ENCODE measurements around the gene RNF166.

The RNF166 gene

GRCh38 chr16:88705801-88706228 lies 393 bp downstream of the RNF166 start:
- FAIRE-seq, result no peak

DNA sequence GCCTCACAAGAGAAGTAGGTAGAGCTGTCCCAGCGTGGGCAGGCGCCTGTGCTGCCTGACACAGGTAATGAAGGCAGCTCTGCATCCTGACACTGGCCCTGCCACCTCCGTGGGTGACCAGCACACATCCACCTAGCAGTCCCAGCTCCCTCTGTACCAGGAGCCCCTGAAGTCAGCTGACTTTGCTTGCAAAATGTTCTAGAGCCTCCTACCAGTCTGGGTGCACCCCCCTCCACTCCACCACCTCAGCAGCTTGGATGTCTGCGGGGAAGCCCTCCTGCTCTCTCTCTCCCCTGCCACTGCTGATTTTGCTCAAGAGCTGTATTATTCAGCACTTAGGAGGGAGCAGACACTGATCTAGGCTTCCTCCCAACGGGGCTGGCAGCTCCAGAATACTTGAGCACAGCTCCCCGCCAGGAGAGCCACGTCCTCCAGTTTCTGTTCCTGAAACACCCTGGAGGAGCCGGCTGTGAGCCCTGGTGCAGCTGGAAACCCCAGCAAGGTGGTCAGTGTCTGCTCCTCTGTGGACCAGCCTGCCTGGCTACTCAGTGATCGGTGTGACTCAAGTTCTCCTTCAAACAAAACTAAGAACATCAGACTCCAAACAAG lies 1.0 kb downstream of the RNF166 start:
- FAIRE-seq, result no peak

- no peak for FAIRE-seq
Measured at GRCh38 chr16:88703486-88704309, 2.5 kb downstream of the RNF166 start.

DNA sequence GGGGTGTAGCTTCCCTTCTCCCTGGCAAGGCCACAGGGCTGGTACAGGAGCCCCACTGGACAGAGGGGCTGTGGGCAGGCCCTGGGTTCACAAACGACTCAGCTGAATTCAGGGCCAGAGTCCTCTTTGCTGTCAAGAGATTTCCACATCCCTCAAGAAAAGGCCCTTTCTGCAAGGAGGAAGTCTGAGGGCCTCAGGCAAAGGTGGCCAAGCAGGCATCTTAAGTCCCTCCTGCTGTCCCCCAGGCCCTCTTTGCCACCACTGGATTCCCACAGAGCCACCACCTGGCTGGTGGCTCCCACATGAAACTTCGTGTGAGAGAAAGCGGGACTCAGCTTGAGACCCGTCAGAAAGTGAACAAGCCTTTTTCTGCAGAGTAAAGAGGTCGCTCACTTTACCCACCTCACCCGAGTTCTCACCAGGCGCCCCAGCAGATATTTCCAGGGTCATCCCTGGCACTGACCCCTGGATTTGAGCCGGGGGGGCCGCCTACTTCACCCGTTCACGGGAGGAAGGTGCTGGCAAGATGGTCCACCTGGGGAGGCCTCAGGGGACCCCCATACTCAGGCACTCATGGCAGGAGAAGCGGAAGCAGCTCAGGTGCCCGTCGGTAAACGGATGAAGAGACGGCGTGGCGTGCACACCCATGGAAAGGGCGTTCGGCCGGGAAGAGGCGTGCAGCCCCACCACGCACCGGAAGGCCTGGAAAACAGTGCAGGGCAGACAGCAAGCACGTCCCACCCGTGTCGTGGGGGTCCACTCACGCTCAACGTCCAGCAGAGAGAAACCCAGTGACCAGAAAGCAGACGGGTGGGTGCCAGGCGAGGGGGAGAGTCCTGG lies 3.6 kb downstream of the RNF166 start:
- FAIRE-seq, result no peak

- FAIRE-seq, result no peak
Measured at GRCh38 chr16:88701581-88702370, 4.4 kb downstream of the RNF166 start.

DNA sequence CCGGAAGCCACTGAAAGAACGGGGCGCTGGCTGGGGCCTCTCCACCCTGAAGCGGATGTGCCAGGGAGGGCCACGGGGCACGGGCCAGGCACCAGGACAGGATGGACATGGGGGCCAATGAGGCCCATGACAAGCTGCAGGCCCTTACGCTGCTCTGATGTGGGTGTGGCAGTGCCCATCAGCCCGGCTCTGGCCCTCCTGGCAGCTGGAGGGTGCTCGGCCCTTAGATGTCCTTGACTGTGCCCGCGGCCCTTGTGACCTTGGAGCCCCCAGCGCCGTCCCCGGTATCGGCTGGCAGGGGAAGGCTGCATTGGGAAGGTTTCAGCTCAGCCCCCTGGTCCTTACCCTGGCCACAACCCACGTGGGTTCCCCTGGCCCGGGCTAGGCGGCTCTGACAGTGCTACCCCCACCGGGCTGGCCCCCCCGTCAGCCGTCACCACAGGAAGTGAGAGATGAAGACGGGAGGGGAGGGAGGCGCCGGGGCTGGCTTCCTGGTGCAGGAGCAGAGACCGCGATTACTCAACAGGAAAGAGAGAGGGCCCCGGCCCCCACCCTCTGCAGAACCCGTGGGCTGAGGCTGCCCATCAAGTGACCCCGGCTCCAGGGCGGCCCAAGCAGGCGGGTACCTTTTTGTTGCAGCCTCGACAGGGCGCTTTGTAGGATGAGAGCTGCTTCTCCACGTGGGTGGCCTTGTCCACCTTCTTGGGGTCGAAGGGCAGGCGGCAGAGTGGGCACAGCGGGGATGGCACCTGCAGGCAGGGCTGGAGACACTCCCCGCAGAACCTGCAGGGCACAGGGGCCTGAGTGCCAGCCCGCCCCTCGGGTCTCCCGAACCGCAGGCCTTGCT lies 5.3 kb downstream of the RNF166 start:
- FAIRE-seq, result no peak

- no peak for FAIRE-seq
Measured at GRCh38 chr16:88700322-88700635, 5.9 kb downstream of the RNF166 start.

- no peak for FAIRE-seq
Measured at GRCh38 chr16:88699180-88699579, 7.0 kb downstream of the RNF166 start.

DNA sequence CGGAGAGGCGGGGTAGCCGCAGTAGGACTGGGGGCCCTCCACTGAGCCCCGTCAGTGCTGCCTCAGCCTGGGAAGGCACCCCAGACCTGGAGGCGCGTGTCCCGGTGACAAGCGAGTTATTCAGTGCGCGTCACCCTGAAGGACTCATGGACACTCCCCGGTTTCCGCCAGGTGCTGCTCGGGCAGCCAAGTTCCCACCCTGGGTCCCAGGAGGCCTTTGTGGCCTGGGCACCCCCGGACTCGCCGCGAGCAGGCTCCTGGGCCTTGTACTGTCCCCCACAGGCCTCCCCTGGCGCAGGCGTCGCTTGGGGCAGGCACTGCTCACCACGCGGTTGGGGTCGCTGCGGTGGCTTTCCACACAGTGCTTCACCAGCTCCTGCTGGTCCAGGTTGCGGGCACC lies 7.6 kb downstream of the RNF166 start:
- no peak for FAIRE-seq

GRCh38 chr16:88697831-88698615 lies 8.2 kb downstream of the RNF166 start:
- FAIRE-seq, result no peak

DNA sequence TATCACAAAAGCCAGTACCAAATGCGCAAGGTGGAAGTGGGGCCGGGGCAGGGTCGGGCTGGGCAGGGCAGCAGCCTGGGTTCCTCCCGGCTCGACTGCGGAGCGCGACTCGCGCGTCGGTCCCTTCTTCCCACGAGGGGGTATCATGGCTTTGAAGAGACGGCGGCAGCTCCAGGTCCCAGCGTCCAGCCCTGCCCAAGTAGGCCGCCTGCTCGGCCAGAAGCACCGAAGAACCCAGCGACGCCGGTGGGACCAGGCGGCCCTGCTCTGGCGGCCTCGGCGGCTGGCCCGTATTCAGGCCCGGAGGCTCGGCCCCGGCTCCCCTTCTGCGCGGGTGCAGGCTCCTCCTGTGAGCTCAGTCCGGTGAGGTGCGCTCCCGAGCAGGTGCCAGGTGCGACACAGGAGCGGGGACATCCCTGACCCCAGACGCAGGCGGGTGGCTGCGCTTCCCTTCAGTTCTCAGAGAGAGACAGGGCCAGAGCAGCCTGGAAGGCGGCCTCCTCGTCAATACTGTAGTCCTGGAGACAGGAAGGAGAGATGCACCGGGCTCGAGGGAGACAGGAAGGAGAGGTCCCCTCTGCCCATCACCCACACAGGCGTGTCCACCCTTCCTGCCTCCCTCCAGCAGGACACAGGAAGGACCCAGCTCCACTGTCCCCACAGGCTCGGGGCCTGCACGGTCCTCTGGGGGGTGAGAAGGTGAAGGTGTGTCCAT lies 8.9 kb downstream of the RNF166 start:
- no peak for FAIRE-seq

DNA sequence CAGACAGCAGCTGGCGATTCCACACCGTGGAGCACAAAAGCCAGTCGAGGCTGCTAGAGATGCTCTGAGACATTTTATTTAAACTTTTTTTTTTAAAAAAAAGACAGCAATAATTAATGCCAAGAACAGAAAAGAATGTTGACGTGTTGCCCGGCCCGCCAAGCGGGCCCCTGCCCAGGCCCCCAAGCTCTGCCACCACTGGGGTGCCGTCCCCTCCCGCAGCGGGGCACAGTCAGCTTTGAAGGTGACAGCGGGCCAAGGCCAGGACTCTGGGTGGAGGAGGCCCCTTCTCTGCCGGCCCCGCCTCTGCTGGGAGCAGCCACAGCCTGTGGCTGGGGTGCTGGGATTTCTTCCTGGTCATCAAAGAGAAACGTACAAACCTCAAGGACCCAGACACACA lies 9.8 kb downstream of the RNF166 start:
- no peak for FAIRE-seq

DNA sequence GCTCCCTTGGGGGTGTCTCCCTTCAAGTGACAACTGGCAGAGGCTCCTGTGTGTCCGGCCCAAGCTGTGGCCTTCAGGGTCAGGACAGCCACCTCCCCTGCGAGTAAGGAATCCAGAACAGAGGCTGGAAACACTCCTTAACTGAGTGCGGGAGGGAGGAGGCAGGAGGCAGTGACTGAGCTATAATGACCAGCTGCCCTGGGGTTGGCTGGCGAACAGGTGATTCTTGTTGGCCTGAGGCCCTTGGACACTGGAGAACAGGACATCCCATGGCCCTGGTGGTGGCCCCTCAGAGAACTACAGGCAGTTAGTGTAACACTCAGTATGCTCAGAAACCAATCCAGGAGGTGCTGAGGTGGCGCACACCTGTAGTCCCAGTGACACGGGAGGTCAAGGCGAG lies 10.5 kb downstream of the RNF166 start:
- no peak for FAIRE-seq

DNA sequence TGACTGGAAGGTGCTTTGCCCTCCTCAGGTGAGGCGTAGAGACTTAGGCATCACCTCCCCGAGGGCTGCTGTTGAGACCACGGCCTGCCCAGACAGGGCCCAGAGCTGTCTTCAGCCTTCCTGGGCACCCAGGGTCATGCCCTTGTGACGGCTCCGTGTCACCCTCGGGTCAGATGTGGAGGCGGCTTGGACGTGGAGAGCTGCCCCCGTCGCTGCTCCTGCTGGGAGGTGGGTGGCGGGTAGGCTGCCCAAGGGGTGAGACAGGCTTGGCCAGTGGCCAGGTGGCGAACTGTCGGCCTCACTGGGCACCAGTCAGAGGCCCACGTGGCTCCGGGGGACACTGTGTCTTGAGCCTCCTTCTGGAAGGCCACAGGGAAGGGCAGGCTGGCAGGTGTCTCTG lies 11.0 kb downstream of the RNF166 start:
- no peak for FAIRE-seq

DNA sequence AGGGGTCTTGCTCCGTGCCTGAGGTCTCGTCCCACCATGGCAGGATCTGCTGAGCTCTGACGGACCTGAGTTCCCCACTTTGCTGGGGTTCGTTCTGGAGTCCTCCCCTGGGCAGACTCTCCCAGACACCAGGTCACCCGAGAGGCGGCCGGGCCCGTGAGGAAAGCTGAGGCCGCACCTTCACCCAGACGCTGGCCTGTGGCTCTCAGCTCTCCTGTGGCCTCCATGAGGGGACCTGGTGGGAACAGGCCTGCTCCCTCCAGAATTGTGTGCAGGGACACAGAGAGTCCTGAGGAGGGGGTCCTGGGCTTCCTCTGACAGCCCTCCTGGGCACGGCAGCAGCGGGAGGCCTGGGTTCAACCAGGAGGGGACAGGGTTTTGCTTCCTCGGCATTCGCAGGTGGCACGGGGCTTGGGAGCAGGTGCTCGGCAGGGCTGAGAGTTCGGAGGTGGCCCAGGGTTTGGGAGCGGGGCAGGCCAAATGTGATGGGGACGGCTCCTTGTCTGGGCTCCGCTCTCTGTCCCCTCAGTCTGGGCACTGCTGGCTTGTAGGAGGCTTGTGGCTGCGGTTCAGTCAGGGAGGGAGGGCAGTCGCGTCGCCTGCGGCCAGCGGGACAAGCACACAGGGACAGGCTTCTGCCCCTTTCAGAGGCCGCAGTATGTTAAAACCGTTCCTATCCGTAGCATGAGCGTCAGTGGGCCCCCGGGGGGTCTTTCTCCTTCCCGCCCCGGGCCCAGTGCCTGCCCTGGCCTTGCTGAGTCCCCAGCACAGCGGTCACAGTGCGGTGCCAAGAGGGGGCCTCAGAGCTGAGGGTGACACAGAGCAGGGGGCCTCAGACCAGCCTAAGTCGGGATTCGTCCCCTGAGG lies 11.8 kb downstream of the RNF166 start:
- no peak for FAIRE-seq

DNA sequence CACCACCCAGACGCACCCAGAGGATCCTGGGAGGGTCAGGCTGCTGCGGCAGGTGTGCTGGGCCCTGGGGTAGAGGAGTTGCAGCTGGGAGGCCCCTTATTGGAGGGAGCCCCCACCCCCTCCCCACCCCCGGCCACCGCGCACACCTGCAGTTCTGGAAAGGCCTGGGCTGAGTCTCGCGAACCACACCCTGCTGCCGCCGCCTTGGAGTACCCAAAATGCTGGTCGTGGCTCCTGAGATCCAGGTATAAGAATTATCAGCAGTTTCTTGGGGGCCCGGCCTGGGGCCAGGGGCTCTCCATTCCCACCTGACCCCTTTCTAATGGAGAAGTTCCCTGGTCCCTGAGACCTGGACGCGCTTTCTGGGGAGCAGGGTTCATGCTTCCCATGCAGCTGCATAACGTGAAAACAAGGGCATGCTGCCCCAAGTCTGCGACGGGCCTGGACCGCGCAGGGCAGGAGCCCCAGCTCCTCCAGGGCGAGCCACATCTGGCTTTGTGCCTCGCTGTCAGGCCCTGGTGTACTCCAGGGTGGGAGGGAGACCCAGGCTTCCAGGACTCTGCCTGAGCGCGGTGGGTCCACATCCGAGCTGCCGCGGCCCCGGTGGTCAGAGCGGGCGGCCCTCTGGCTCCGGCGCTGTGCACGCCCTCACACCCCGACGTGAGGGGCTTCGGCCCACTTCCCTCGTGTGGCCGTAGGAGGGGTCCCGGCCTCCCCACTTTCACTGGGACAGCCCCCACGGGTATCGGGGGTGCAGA lies 12.6 kb downstream of the RNF166 start:
- no peak for FAIRE-seq

GRCh38 chr16:88692861-88693260 lies 13.3 kb downstream of the RNF166 start:
- FAIRE-seq, result no peak

- FAIRE-seq, result no peak
Measured at GRCh38 chr16:88691924-88692560, 14.2 kb downstream of the RNF166 start.

All from islet of Langerhans (tissue), 1 donor.